NT2/D1 (cell line): ENCODE results near the gene LTBP1.

ENCODE experiments used
- SUZ12 ChIP-seq: IDR thresholded peaks from 2 replicates; pipeline ENCODE4 v1.6.1; 2011; ENCODE audit not compliant: insufficient read length, insufficient read depth; ENCODE audit errors: extremely low read depth
- YY1 ChIP-seq: IDR thresholded peaks from 2 replicates; pipeline ENCODE4 v1.6.1; 2011; ENCODE audit not compliant: insufficient read length, insufficient read depth
- ZNF274 ChIP-seq: IDR thresholded peaks from 2 replicates; pipeline ENCODE4 v1.6.1; 2011; ENCODE audit warnings: mild to moderate bottlenecking, low read depth, low read length

DNA sequence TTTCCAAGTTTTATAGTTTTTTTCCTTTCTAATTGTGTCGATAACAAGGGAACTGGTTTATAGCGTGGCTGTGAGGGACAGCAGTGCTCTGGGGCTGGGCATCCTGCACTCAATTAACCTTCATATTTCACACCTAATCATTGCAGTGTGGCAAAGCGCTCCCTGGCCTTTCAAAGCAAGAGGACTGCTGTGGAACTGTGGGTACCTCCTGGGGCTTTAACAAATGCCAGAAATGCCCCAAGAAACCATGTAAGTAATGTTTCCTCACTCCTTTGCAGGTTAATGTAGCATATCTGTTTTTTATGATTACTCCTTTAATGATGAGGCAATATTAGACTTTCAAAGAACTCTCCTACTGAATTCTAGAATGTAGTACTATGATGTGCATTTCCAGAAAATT, 270.7 kb downstream of the LTBP1 start:
- TF ChIP-seq YY1 = no peak
- no peak for TF ChIP-seq ZNF274
- no peak for TF ChIP-seq SUZ12
